SH-SY5Y (cell line): ENCODE data around the gene MED8.

ENCODE experiments used
- GATA2 ChIP-seq: IDR thresholded peaks from 2 replicates; pipeline ENCODE4 v1.6.1; 2011; ENCODE audit warnings: mild to moderate bottlenecking, low read depth, low read length
- GATA3 ChIP-seq: IDR thresholded peaks from 2 replicates; pipeline ENCODE4 v1.6.1; 2011; ENCODE audit warnings: low read depth, mild to moderate bottlenecking, low read length, moderate library complexity

DNA sequence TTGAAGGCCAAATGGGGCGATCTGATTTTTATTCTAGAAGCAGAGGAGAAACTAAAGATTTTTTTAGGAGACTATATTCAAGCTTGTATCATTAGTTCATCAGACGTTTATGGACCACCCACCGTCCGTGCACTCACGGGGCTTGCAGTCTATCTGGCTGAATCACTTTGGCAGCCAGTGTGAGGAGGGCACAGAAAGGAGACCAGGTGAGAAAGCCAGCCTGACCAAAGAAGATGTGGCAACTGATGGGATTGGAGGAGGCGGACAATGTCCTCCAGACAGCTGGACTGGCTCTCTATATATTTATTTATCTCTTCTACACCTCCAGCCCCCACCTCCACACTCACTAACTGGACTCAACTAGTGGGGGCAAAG lies 21.0 kb downstream of the MED8 start:
- TF ChIP-seq GATA2: no peak
- no peak for TF ChIP-seq GATA3
